Measurements from ENCODE around the gene ETV4. TPM values are rescaled to one million over a fixed set of nuclear protein-coding genes. Genes with fewer than 3 reads are reported as not detected.
A peak's percentile ranks its signal among the peaks of the same experiment; 100 is the strongest.

ETV4 gene
- total RNA-seq, 1 experiment from 2014 or later: 55.5 TPM

DNA sequence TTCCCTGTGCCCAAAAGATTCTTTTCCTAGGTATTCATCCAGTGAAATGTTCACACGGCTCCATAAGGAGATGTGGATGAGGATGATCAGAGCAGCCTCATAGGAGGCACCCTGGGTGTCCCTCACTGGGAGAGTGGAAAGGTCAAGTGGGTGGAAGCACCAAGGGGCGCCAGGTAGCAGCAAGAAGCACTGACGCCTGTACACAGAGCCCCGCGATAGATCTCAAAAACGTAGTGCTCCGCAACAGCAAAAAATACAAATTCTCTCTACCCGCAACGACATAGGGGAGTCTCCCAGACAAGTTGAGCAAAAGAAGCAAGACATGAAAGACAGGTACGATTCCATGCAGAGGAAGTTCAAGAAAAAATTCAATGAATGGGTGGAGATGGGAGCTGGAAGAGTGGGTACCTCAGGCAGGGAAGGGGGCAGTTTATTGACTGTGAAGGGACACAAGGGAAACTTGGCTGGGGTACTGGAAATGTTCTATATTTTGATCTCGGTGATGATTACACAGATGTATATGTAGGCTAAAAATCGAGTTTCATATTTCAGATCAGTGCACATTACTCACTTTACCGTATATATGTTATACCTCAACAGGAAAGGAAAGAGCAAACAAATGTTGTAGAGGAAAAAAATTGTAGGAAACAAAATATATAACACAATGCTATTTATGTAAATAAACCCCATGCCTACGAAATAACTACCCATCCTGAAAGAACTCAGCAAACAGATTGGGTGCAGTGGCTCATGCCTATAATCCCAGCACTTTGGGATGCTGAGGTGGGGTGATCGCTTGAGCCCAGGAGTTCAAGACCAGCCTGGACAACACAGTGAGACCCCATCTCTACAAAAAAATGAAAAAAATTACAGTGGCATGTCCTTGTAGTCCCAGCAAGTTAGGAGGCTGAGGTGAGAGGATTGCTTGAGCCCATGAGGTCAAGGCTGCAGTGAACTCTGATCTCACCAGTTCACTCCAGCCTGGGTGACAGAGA lies 17.8 kb upstream of the ETV4 start:
- Histone ChIP-seq H3K4me3 (ENCODE audit: low read length) (no peak overlapping the region), H4K20me1 (ENCODE audit: insufficient read depth, low read depth, low read length) (no peaks in the 10 kb centered on the region), H3K27ac (ENCODE audit: low read length) (no peak overlapping the region), H3K9me2 (replicated peaks; ENCODE audit: insufficient read depth, low read length) (no peaks in the 10 kb centered on the region), H3K9me3 (ENCODE audit: low read length) (no peaks in the 10 kb centered on the region), H3K4me2 (ENCODE audit: low read depth, low read length, poor library complexity, severe bottlenecking) (no peak overlapping the region), H3K27me3 (ENCODE audit: low read length) (no peaks in the 10 kb centered on the region), H3K9ac (ENCODE audit: low read length) (no peak overlapping the region), H3K79me2 (ENCODE audit: low read length) (no peaks in the 10 kb centered on the region), H3K4me1 (ENCODE audit: low read length) (no peaks in the 10 kb centered on the region), H3K36me3 (ENCODE audit: insufficient read depth, low read length) (no peaks in the 10 kb centered on the region), H2AFZ (ENCODE audit: low read length) (no peak overlapping the region)
- DNase-seq: peak; percentile 5

DNA sequence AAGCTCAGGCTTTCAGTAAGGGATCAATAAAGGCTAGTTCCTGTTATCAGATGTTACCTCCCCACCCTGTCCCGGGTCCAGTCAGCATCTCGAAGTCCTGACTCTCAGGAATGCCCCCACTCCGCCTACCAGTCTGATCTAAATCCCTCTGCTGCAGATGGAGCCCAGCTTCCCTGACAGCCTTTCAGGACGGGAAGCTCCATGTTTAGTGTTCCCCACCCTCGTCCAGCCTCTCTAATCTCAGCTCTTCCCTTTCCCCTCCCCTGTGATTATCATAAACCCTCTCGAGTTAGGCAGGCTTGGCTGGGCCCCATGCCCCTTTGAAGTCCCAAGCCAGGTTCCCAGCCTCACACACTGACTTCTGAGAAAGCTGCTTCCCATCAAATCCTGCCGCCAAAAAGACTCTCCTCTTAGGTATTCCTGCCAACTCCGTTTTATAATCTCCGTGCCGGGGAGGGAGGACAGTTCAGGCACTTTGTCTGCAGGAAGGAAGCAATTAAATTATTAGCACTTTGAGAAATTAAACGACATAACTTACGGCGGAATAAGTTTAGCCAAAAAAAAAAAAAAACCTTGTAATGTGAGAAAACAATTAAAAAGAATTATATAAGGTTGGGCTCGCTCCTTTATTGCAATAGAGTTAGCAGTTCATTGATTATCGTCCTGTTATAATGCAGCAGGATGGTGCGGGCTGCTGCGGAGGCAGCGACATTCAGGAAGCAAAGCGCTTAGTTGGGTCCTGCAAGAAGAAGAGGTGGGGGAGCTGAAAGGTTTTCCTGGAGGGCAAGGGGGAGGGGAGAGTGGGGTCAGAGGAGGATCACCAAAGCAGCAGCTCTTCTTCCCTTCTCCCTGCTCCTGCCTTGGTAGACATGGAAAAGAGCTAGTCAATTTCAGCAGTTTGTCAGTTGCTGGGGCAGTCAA lies 16.8 kb upstream of the ETV4 start:
- no peak overlapping the region for H3K9ac ChIP-seq (ENCODE audit: low read length)
- no peaks in the 10 kb centered on the region for H3K9me2 ChIP-seq (replicated peaks; ENCODE audit: insufficient read depth, low read length)

DNA sequence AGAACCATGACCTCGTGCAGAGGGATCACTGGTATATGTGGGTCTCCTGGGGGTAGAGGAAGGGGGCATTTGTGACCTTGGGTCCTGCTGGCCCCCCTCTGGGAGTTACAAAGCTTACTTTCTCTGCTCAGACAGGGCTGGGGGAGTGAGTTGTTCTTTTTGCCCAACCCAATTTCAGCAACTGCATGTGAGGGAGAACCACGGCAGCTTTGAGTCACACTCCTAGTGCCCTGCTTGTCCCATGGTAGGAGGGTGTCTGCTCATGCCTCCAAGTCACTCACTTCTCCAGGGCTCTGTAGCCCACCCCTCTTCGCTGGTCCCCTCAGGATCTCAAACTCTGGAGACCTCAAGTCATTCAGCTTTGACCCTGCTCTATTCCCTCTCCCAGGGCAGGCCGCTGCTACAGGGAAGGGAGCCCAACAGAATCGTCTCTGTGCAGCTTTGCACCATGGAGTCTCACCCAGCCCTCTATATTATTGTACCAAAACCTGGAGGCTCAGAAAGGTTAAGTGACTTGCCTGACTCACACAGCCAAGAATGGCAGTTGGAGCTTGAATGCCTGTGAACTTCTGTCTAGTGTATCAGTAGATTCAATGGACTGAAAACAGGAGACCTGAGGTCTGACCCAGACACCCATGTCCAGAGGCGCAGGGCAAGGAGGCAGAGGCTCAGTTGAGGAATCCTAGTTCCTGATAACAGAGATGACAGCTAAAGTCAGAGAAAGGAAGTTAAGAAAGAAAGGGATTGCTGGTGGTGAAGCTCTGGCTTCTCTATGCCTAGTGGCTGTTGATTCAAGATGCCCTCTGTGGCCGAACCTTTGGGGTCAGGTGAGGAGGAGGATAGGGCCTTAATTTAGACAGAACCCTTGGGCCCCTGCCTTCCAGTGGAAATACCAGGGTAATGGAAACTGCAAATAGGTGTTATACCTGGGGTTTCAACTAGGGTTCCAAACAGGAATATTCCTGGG lies 14.6 kb upstream of the ETV4 start:
- H3K4me2 ChIP-seq (ENCODE audit: low read depth, low read length, poor library complexity, severe bottlenecking): no peak overlapping the region
- no peak overlapping the region for H3K4me3 ChIP-seq (ENCODE audit: low read length)
- no peaks in the 10 kb centered on the region for H4K20me1 ChIP-seq (ENCODE audit: insufficient read depth, low read depth, low read length)
- H3K79me2 ChIP-seq (ENCODE audit: low read length): no peaks in the 10 kb centered on the region
- no peak overlapping the region for H2AFZ ChIP-seq (ENCODE audit: low read length)
- no peaks in the 10 kb centered on the region for H3K9me2 ChIP-seq (replicated peaks; ENCODE audit: insufficient read depth, low read length)
- H3K27ac ChIP-seq (ENCODE audit: low read length): no peak overlapping the region
- no peaks in the 10 kb centered on the region for H3K27me3 ChIP-seq (ENCODE audit: low read length)
- no peak overlapping the region for H3K9ac ChIP-seq (ENCODE audit: low read length)
- H3K4me1 ChIP-seq (ENCODE audit: low read length): no peaks in the 10 kb centered on the region
- DNase-seq: no peak
- no peaks in the 10 kb centered on the region for H3K36me3 ChIP-seq (ENCODE audit: insufficient read depth, low read length)
- H3K9me3 ChIP-seq (ENCODE audit: low read length): no peaks in the 10 kb centered on the region

More for the DNA sequence above, 16.8 kb upstream of the ETV4 start:
- Histone ChIP-seq H2AFZ (ENCODE audit: low read length) (no peak overlapping the region), H3K4me2 (ENCODE audit: low read depth, low read length, poor library complexity, severe bottlenecking) (no peak overlapping the region), H3K4me1 (ENCODE audit: low read length) (no peaks in the 10 kb centered on the region), H3K27ac (ENCODE audit: low read length) (no peak overlapping the region), H3K9me3 (ENCODE audit: low read length) (no peaks in the 10 kb centered on the region), H3K27me3 (ENCODE audit: low read length) (no peaks in the 10 kb centered on the region), H3K4me3 (ENCODE audit: low read length) (no peak overlapping the region), H4K20me1 (ENCODE audit: insufficient read depth, low read depth, low read length) (no peaks in the 10 kb centered on the region), H3K79me2 (ENCODE audit: low read length) (no peaks in the 10 kb centered on the region), H3K36me3 (ENCODE audit: insufficient read depth, low read length) (no peaks in the 10 kb centered on the region)
- DNase-seq: no peak

DNA sequence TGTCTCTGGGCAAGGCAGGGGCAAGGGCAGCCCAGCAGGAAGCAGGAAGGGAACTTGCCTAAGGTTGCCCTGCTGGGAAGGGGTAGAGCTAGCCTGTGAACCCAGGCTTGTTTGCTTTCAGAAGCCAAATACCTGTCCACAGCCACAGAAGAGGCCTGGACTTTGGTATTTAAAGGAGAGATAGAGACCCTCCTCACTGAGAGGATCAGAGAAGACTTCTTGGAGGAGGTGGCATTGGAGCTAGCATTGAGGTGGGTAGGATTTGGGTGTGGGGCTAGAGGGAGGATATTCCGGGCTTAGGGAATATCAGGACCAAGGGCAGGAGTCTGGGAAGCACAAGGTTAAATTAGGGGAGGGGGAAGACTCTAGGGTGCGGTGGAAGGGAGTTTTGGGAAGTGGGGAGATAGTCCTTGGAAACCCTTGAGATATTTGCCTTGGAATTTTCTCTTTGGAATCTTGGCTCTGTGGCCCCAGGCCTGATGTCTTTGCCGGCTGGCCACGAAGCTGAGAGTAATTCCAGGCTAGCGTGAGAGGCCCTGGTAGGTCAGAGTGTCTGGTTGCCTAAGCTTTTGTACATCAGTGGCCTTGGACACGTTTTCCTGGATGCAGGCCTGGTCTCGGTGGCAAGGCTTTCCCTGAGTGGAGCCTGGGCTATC lies 13.1 kb upstream of the ETV4 start:
- H3K79me2 ChIP-seq (ENCODE audit: low read length): no peaks in the 10 kb centered on the region
- H3K4me2 ChIP-seq (ENCODE audit: low read depth, low read length, poor library complexity, severe bottlenecking): no peak overlapping the region
- no peaks in the 10 kb centered on the region for H3K4me1 ChIP-seq (ENCODE audit: low read length)
- H3K9me3 ChIP-seq (ENCODE audit: low read length): no peaks in the 10 kb centered on the region
- H2AFZ ChIP-seq (ENCODE audit: low read length): no peak overlapping the region
- H3K36me3 ChIP-seq (ENCODE audit: insufficient read depth, low read length): no peaks in the 10 kb centered on the region
- H3K9ac ChIP-seq (ENCODE audit: low read length): no peak overlapping the region
- H3K4me3 ChIP-seq (ENCODE audit: low read length): no peak overlapping the region
- H4K20me1 ChIP-seq (ENCODE audit: insufficient read depth, low read depth, low read length): no peaks in the 10 kb centered on the region
- no peak overlapping the region for H3K27ac ChIP-seq (ENCODE audit: low read length)
- no peaks in the 10 kb centered on the region for H3K27me3 ChIP-seq (ENCODE audit: low read length)
- no peak for DNase-seq
- H3K9me2 ChIP-seq (replicated peaks; ENCODE audit: insufficient read depth, low read length): no peaks in the 10 kb centered on the region

DNA sequence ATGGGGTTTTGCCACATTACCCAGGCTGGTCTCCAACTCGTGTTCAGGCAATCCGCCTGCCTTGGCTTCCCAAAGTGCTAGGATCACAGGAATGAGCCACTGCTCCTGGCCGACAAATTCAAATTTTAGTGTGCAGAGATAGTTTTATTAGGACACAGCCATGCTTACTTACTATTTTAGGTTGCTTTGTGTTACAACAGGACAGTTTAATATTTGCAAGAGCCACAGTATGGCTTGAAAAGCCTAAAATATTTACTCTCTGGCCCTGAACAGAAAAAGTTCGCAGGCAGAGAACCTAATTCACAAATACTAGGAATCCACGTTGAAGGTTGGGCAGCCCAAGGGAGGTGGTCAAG lies 12.6 kb upstream of the ETV4 start:
- Histone ChIP-seq H3K9ac (ENCODE audit: low read length) (no peak overlapping the region), H3K27ac (ENCODE audit: low read length) (no peak overlapping the region), H3K4me2 (ENCODE audit: low read depth, low read length, poor library complexity, severe bottlenecking) (no peak overlapping the region), H3K4me3 (ENCODE audit: low read length) (no peak overlapping the region), H3K9me3 (ENCODE audit: low read length) (no peaks in the 10 kb centered on the region), H3K79me2 (ENCODE audit: low read length) (no peaks in the 10 kb centered on the region), H3K27me3 (ENCODE audit: low read length) (no peaks in the 10 kb centered on the region), H3K4me1 (ENCODE audit: low read length) (no peaks in the 10 kb centered on the region), H2AFZ (ENCODE audit: low read length) (no peak overlapping the region), H3K9me2 (replicated peaks; ENCODE audit: insufficient read depth, low read length) (no peaks in the 10 kb centered on the region), H3K36me3 (ENCODE audit: insufficient read depth, low read length) (no peaks in the 10 kb centered on the region), H4K20me1 (ENCODE audit: insufficient read depth, low read depth, low read length) (no peaks in the 10 kb centered on the region)
- no peak for DNase-seq

DNA sequence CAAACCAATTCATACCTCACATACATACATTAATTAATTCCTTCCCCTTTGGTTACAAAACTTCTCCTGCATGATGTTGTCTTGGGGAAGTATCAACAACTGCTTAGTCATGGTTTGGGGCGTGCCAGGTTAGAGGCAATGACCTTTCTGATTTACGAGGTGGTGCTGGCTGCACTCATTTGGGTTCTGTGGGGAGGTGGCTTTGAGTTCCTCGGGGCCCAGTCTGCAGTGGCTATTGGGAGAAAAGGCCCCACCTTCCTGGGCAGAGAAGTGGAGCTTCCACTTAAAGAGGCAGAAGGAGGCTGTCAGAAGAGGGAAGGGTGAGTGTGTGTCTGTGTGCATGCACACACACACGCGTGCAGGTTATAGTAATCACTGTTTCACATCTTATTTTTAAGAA lies 10.2 kb upstream of the ETV4 start:
- Histone ChIP-seq H2AFZ (ENCODE audit: low read length) (peak overlapping the region; percentile 34; the same call in 1 of the 2 replicates), H3K36me3 (ENCODE audit: insufficient read depth, low read length) (no peaks in the 10 kb centered on the region), H3K79me2 (ENCODE audit: low read length) (no peaks in the 10 kb centered on the region), H3K27me3 (ENCODE audit: low read length) (no peaks in the 10 kb centered on the region), H3K9me2 (replicated peaks; ENCODE audit: insufficient read depth, low read length) (no peaks in the 10 kb centered on the region), H3K27ac (ENCODE audit: low read length) (no peak overlapping the region), H3K4me1 (ENCODE audit: low read length) (no peaks in the 10 kb centered on the region), H4K20me1 (ENCODE audit: insufficient read depth, low read depth, low read length) (no peaks in the 10 kb centered on the region), H3K4me2 (ENCODE audit: low read depth, low read length, poor library complexity, severe bottlenecking) (no peak overlapping the region), H3K9ac (ENCODE audit: low read length) (no peak overlapping the region), H3K9me3 (ENCODE audit: low read length) (no peaks in the 10 kb centered on the region), H3K4me3 (ENCODE audit: low read length) (no peak overlapping the region)
- peak; percentile 43 for DNase-seq

DNA sequence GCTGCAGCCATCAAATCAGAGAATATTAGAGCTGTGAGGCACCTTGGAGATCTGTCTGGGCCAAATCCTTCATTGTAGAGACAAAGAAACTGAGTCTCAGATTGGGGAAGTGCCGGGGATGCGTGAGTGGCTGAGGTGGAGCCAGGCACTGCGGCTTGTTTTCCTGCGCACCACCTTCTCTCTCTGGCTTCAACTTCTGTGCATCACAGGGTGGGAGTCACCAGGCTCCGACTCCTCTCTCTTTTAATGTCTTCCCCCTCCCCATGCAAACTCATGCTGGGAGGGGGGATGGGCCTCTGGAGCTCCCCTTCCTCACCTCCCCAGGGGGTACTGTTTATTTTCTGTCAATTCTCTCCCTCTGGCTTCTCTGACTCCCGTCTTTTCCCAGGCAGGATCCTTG lies 8.7 kb upstream of the ETV4 start:
- H2AFZ ChIP-seq (ENCODE audit: low read length): no peak overlapping the region
- no peaks in the 10 kb centered on the region for H3K79me2 ChIP-seq (ENCODE audit: low read length)
- no peaks in the 10 kb centered on the region for H3K4me1 ChIP-seq (ENCODE audit: low read length)
- H3K4me3 ChIP-seq (ENCODE audit: low read length): no peak overlapping the region
- no peak overlapping the region for H3K27ac ChIP-seq (ENCODE audit: low read length)
- H3K36me3 ChIP-seq (ENCODE audit: insufficient read depth, low read length): no peaks in the 10 kb centered on the region
- no peak overlapping the region for H3K4me2 ChIP-seq (ENCODE audit: low read depth, low read length, poor library complexity, severe bottlenecking)
- H3K9ac ChIP-seq (ENCODE audit: low read length): no peak overlapping the region
- no peak for DNase-seq
- H3K9me3 ChIP-seq (ENCODE audit: low read length): no peaks in the 10 kb centered on the region
- no peaks in the 10 kb centered on the region for H3K27me3 ChIP-seq (ENCODE audit: low read length)
- H3K9me2 ChIP-seq (replicated peaks; ENCODE audit: insufficient read depth, low read length): no peaks in the 10 kb centered on the region
- H4K20me1 ChIP-seq (ENCODE audit: insufficient read depth, low read depth, low read length): no peaks in the 10 kb centered on the region
